CD4-positive, alpha-beta memory T cell (primary cell): ENCODE results near the gene THTPA. TPM values are rescaled to one million over a fixed set of nuclear protein-coding genes. Genes with fewer than 3 reads are reported as not detected.
A peak's percentile ranks its signal among the peaks of the same experiment; 100 is the strongest.

ENCODE experiments used
- CTCF ChIA-PET: fragments of 350-600 bp; sonication (Branson Sonifier 250); formaldehyde crosslinking; loops from one replicate; lab custom pipeline; 2021; ENCODE audit warnings: inconsistent platforms; ENCODE audit not compliant: partially characterized antibody; lab: Charles Lee
- POLR2A ChIA-PET: fragments of 350-600 bp; sonication (Branson Sonifier 250); formaldehyde crosslinking; loops from one replicate; lab custom pipeline; 2021; ENCODE audit not compliant: partially characterized antibody; lab: Charles Lee
- DNase-seq, 5 donors: peaks; one replicate each; pipeline versions ENCODE4 v3.0.0 to v3.0.0-alpha.2; 2020 to 2022; ENCODE audit warnings: mixed read lengths in 1 of 5
- H3K27ac ChIP-seq: one replicate; pipeline ENCODE4 v1.7.0; 2013; ENCODE audit warnings: low read depth, low read length
- H3K27me3 ChIP-seq: 2 replicates; pipeline ENCODE4 v1.7.0; 2013; ENCODE audit warnings: mild to moderate bottlenecking, low read length, moderate library complexity; ENCODE audit not compliant: insufficient read depth
- H3K36me3 ChIP-seq: 2 replicates; pipeline ENCODE4 v1.7.0; 2013; ENCODE audit warnings: mild to moderate bottlenecking, low read length, moderate library complexity; ENCODE audit not compliant: insufficient read depth
- H3K4me1 ChIP-seq: 2 replicates; pipeline ENCODE4 v1.7.0; 2013; ENCODE audit warnings: mild to moderate bottlenecking, low read length, moderate library complexity; ENCODE audit not compliant: insufficient read depth
- H3K4me3 ChIP-seq, 2 donors: one replicate each; pipeline ENCODE4 v1.7.0; 2013; ENCODE audit warnings: low read length in 2 of 2, mild to moderate bottlenecking in 1 of 2
- H3K9me3 ChIP-seq, 2 donors: one replicate each; pipeline ENCODE4 v1.7.0; 2013; ENCODE audit warnings: low read length in 2 of 2, control low read depth in 1 of 2; ENCODE audit not compliant: control insufficient read depth in 1 of 2
- H3K27ac Mint-ChIP-seq, 7 donors: one replicate each; pipeline ENCODE4 v1.8.0; 2020 to 2021; ENCODE audit warnings: mixed read lengths in 7 of 7, mild to moderate bottlenecking in 6 of 7, inconsistent platforms in 3 of 7, moderate library complexity in 3 of 7
- H3K27me3 Mint-ChIP-seq, 2 donors: one replicate each; pipeline ENCODE4 v1.8.0; 2020 to 2021; ENCODE audit warnings: mixed read lengths in 2 of 2
- H3K36me3 Mint-ChIP-seq, 2 donors: one replicate each; pipeline ENCODE4 v1.8.0; 2020 to 2021; ENCODE audit warnings: mixed read lengths in 2 of 2, inconsistent platforms in 1 of 2, mild to moderate bottlenecking in 1 of 2
- H3K4me1 Mint-ChIP-seq, 4 donors: one replicate each; pipeline ENCODE4 v1.8.0; 2020 to 2021; ENCODE audit warnings: mixed read lengths in 4 of 4, mild to moderate bottlenecking in 1 of 4
- H3K4me3 Mint-ChIP-seq, 8 donors: one replicate each; pipeline ENCODE4 v1.8.0; 2020 to 2021; ENCODE audit warnings: mixed read lengths in 8 of 8, mild to moderate bottlenecking in 7 of 8, moderate library complexity in 6 of 8, inconsistent platforms in 3 of 8
- H3K9me3 Mint-ChIP-seq, 8 donors: one replicate each; pipeline ENCODE4 v1.8.0; 2020 to 2021; ENCODE audit warnings: mixed read lengths in 8 of 8, mild to moderate bottlenecking in 5 of 8, inconsistent platforms in 3 of 8, moderate library complexity in 1 of 8
- intact Hi-C: fragments of 100-400 bp; cut with micrococcal nuclease; formaldehyde crosslinking; loops from one replicate; pipeline ENCODE4 v1.15.1; 2023
- polyA plus RNA-seq, 2 donors: library from polyadenylated mRNA; unstranded; fragments of 300-500 nt; fragmentation: Illumina TruSeq; gene quantifications; one replicate each; pipeline ENCODE4 v1.2.3, GENCODE V29; 2021
- total RNA-seq, 2 experiments: library from RNA; stranded (reverse); gene quantifications; one replicate each; pipeline ENCODE4 v1.2.3, GENCODE V29; 2021

Gene THTPA
- total and polyA plus RNA-seq, 4 experiments from 2014 or later: 10.9 to 26.2 (median 20.6) TPM

DNA sequence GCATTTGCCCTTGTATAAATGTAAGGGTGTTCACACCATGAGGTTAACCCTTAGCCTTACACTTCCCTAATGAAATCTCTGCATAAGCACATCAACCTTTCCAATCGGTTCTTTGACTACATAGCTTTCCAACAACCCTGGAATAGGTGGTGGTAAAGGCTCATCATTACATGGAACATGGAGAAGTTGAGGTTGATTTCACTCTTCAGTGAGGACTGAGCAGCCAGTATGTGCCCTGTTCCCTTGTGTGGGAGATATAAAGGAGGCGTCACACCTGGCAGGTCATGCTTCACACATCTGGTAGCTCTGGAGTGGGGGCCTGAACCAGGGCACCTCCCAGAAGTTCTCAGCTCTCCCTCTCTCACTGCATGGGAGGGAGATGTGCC is 44.2 kb downstream of the THTPA start:
- peaks cover 0 to 11% of the 10 kb centered on the region in 2 donors for H3K36me3 Mint-ChIP-seq
- no peaks in the 10 kb centered on the region for H3K36me3 ChIP-seq
- CTCF ChIA-PET: interaction anchor here (2.5 to 3.0 kb wide), 3 partner anchors 11 to 32 kb away, joined by 7 to 10 read pairs (median 9); no protein-coding TSS in a partner anchor
- H3K27me3 Mint-ChIP-seq: no peaks in the 10 kb centered on the region
- no peak overlapping the region for H3K4me3 ChIP-seq
- peak overlapping the region in 1 of 7 donors; percentile 14 for H3K27ac Mint-ChIP-seq
- H3K27ac ChIP-seq: no peak overlapping the region
- DNase-seq: no peak
- no peaks in the 10 kb centered on the region for H3K9me3 ChIP-seq
- POLR2A ChIA-PET: no interaction called here
- no peaks in the 10 kb centered on the region for H3K4me1 ChIP-seq
- intact Hi-C loops: no loop called here
- no peak overlapping the region for H3K4me3 Mint-ChIP-seq
- H3K4me1 Mint-ChIP-seq: no peaks in the 10 kb centered on the region
- H3K27me3 ChIP-seq: no peaks in the 10 kb centered on the region
- peaks cover 0 to 15% (median 4%) of the 10 kb centered on the region in 8 donors for H3K9me3 Mint-ChIP-seq

DNA sequence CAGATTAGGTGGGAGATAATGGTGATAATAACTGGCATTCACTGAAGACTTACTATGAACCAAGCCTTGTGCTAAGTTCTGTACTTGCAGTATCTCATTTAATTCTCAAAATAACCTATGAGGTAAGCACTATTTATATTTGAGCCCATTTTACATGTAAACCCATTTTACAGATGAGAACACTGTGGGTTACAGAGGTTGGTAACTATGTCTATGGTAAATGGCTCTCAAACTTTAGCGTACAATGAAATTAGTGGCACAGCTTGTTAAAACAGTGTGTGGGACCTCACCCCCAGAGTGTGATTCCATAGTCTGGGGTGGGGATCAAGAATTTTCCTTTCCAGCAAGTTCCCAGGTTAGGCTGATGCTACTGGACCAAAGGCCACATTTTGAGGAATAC is 44.7 kb downstream of the THTPA start:
- ChIA-PET POLR2A (no interaction called here), CTCF (interaction anchor here (1.0 to 3.0 kb wide), 4 partner anchors 10 to 310 kb away, joined by 3 to 10 read pairs (median 8); no protein-coding TSS in a partner anchor)
- no peaks in the 10 kb centered on the region for H3K27me3 Mint-ChIP-seq
- H3K36me3 ChIP-seq: no peaks in the 10 kb centered on the region
- H3K4me1 ChIP-seq: no peaks in the 10 kb centered on the region
- intact Hi-C loops: no loop called here
- H3K36me3 Mint-ChIP-seq: peaks cover 0 to 11% of the 10 kb centered on the region in 2 donors
- no peak overlapping the region for H3K4me3 Mint-ChIP-seq
- H3K9me3 Mint-ChIP-seq: peaks cover 0 to 15% (median 4%) of the 10 kb centered on the region in 8 donors
- peaks cover 0 to 4% (median 2%) of the 10 kb centered on the region in 4 donors for H3K4me1 Mint-ChIP-seq
- H3K4me3 ChIP-seq: no peak overlapping the region
- H3K27ac ChIP-seq: no peak overlapping the region
- no peak overlapping the region for H3K27ac Mint-ChIP-seq
- H3K9me3 ChIP-seq: no peaks in the 10 kb centered on the region
- H3K27me3 ChIP-seq: no peaks in the 10 kb centered on the region
- DNase-seq: no peak

DNA sequence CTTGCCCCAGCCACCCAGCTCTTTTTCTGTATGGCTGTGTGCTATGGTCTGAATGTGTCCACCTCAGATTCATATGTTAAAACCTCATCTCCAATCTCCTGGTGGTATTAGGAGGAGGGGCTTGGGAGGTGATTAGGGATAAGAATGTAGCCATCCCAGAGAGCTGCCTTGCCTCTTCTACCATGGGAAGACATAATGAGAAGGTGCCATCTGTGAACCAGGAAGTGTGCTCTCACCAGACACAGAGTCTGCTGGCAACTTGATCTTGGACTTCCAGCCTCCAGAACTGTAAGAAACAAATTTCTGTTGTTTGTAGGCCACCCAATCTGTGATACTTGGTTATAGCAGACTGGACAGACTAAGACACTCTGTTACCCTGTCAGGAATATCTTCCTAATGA is 45.4 kb downstream of the THTPA start:
- intact Hi-C loops: no loop called here
- no peaks in the 10 kb centered on the region for H3K27me3 ChIP-seq
- no peak overlapping the region for H3K27ac Mint-ChIP-seq
- no peak for DNase-seq
- peaks cover 1 to 5% (median 2%) of the 10 kb centered on the region in 4 donors for H3K4me1 Mint-ChIP-seq
- H3K4me3 ChIP-seq: no peak overlapping the region
- POLR2A ChIA-PET: no interaction called here
- no peaks in the 10 kb centered on the region for H3K9me3 ChIP-seq
- H3K36me3 Mint-ChIP-seq: peaks cover 0 to 11% of the 10 kb centered on the region in 2 donors
- no peak overlapping the region for H3K27ac ChIP-seq
- no peaks in the 10 kb centered on the region for H3K27me3 Mint-ChIP-seq
- H3K9me3 Mint-ChIP-seq: peaks cover 0 to 15% (median 4%) of the 10 kb centered on the region in 8 donors
- H3K4me3 Mint-ChIP-seq: no peak overlapping the region
- no peaks in the 10 kb centered on the region for H3K36me3 ChIP-seq
- H3K4me1 ChIP-seq: no peaks in the 10 kb centered on the region
- CTCF ChIA-PET: interaction anchor here (1.0 to 3.0 kb wide), 4 partner anchors 10 to 309 kb away, joined by 3 to 10 read pairs (median 8); no protein-coding TSS in a partner anchor

DNA sequence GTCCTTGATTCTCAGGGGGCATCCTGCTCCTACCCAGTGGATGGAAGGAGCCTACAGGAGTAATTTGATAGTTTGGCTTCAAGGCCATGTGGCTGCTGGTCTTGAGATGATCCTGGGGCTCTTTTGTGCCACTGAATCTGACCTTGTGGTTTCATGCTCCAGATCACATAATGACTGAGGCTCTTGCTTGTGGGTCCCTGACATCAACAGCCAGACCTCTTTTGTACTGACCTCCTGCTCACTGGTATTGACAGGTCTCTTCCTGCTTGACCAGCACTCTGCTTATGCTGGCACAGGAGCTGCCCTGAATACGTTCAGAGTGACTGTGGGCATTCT is 45.7 kb downstream of the THTPA start:
- Histone ChIP-seq H3K9me3 (no peaks in the 10 kb centered on the region), H3K36me3 (no peaks in the 10 kb centered on the region), H3K27me3 (no peaks in the 10 kb centered on the region), H3K27ac (no peak overlapping the region), H3K4me3 (no peak overlapping the region), H3K4me1 (no peaks in the 10 kb centered on the region)
- DNase-seq: no peak
- peaks cover 0 to 2% of the 10 kb centered on the region in 2 donors for H3K27me3 Mint-ChIP-seq
- peaks cover 0 to 11% of the 10 kb centered on the region in 2 donors for H3K36me3 Mint-ChIP-seq
- H3K4me3 Mint-ChIP-seq: no peak overlapping the region
- intact Hi-C loops: no loop called here
- ChIA-PET POLR2A (no interaction called here), CTCF (interaction anchor here (1.0 to 3.0 kb wide), 4 partner anchors 9 to 309 kb away, joined by 3 to 10 read pairs (median 8); no protein-coding TSS in a partner anchor)
- no peak overlapping the region for H3K27ac Mint-ChIP-seq
- peaks cover 0 to 15% (median 4%) of the 10 kb centered on the region in 8 donors for H3K9me3 Mint-ChIP-seq
- H3K4me1 Mint-ChIP-seq: peaks cover 1 to 5% (median 4%) of the 10 kb centered on the region in 4 donors

DNA sequence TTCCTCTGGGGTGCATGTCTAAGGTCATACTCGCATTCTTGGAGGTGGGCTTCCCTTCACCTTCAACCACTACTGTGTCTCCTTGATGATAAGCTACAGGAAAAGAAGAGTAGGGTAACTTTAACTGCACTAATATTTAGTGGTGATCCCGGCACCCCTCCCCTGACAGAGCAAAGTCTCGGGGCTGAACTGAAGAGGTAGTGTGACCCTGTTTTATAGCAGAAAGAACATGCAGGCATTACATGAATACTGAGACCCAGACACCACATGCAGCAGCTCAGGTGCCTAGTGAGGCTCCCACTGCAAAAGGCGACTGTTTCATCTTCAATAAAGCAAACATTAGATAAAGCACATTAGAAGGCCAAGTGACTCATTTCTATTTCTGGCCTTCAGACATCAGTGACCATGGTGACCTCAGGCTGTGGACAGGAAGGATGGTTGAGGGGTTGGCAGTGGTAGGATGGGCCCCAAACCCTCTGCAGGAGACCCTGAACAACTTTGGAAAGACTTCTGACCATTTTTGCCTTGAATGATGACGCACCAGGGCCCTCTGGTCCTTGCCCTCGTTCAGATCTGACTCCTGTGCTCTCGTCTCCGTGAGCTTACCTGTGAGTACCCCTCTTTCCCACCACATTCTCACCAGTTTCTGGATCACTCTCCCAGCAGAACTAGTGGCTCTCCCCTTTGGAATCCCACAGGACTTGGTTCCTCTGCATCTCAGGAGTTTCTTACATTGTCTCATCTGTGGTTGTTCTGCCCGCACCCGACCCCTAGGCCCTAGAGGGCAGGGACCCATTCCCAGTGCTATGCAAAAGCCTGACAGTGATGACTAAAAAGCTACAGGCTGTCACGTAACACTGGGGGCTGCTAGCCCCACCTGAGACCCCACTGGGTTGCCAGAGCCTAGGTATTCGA is 46.4 kb downstream of the THTPA start:
- H3K27ac Mint-ChIP-seq: no peak overlapping the region
- peaks cover 0 to 11% of the 10 kb centered on the region in 2 donors for H3K36me3 Mint-ChIP-seq
- peaks cover 0 to 2% of the 10 kb centered on the region in 2 donors for H3K27me3 Mint-ChIP-seq
- peaks cover 0 to 15% (median 4%) of the 10 kb centered on the region in 8 donors for H3K9me3 Mint-ChIP-seq
- no peak overlapping the region for H3K27ac ChIP-seq
- POLR2A ChIA-PET: no interaction called here
- intact Hi-C loops: no loop called here
- H3K4me3 Mint-ChIP-seq: no peak overlapping the region
- peaks cover 1 to 5% (median 4%) of the 10 kb centered on the region in 4 donors for H3K4me1 Mint-ChIP-seq
- H3K36me3 ChIP-seq: no peaks in the 10 kb centered on the region
- H3K4me1 ChIP-seq: no peaks in the 10 kb centered on the region
- H3K4me3 ChIP-seq: no peak overlapping the region
- H3K27me3 ChIP-seq: no peaks in the 10 kb centered on the region
- CTCF ChIA-PET: interaction anchor here (1.9 kb wide), 1 partner anchor 30 kb away, joined by 10 read pairs; no protein-coding TSS in a partner anchor
- no peaks in the 10 kb centered on the region for H3K9me3 ChIP-seq
- DNase-seq: no peak

DNA sequence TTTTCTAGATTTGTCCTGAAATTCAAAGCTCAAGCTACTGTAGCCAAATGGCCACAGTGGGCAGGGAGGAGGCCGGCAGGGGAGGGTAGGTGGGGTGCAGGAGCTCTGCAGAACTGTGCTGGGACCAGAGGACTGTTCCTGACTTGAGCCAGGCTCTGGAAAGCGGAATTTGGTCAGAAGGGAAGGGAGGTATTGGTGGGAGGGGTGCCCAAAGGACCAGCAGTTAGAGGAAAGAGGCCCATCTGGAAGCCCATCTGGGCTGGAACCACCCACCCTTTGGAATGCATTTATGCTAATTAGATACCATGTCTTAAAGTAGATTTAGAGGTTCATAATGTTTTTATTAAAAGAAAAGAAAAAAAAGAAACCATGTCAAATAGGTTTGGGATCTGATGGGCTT is 47.0 kb downstream of the THTPA start:
- no peaks in the 10 kb centered on the region for H3K4me1 ChIP-seq
- no peak overlapping the region for H3K27ac Mint-ChIP-seq

DNA sequence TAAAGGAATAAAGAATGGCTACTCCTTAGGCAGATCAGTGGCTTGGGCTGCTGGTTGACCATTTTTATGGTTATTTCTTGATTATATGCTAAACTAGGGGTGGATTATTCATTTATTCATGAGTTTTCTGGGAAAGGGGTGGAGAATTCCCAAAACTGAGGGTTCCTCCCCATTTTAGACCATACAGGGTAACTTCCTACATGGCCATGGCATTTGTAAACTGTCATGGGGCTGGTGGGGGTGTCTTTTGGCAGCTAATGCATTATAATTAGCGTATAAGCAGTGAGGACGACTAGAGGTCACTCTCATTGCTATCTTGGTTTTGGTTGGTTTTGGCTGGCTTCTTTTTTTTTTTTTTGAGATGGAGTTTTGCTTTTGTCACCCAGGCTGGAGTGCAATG is 48.1 kb downstream of the THTPA start:
- Histone ChIP-seq H3K36me3 (no peaks in the 10 kb centered on the region), H3K27ac (no peak overlapping the region), H3K9me3 (no peaks in the 10 kb centered on the region), H3K4me3 (no peak overlapping the region), H3K4me1 (peaks cover 4% of the 10 kb centered on the region), H3K27me3 (no peaks in the 10 kb centered on the region)
- ChIA-PET CTCF (interaction anchor here (1.5 to 1.9 kb wide), 2 partner anchors 15 to 28 kb away, joined by 5 to 10 read pairs; no protein-coding TSS in a partner anchor), POLR2A (no interaction called here)
- intact Hi-C loops: no loop called here
- H3K36me3 Mint-ChIP-seq: peaks cover 0 to 10% of the 10 kb centered on the region in 2 donors
- H3K4me3 Mint-ChIP-seq: no peak overlapping the region
- peaks cover 5 to 11% (median 9%) of the 10 kb centered on the region in 4 donors for H3K4me1 Mint-ChIP-seq
- no peak for DNase-seq
- peaks cover 0 to 2% of the 10 kb centered on the region in 2 donors for H3K27me3 Mint-ChIP-seq
- H3K9me3 Mint-ChIP-seq: peaks cover 0 to 15% (median 4%) of the 10 kb centered on the region in 8 donors
- H3K27ac Mint-ChIP-seq: no peak overlapping the region

More for the DNA sequence above, 47.0 kb downstream of the THTPA start:
- peaks cover 0 to 15% (median 4%) of the 10 kb centered on the region in 8 donors for H3K9me3 Mint-ChIP-seq
- no peak overlapping the region for H3K4me3 ChIP-seq
- H3K27me3 Mint-ChIP-seq: peaks cover 0 to 2% of the 10 kb centered on the region in 2 donors
- no peak for DNase-seq
- no peaks in the 10 kb centered on the region for H3K36me3 ChIP-seq
- H3K27ac ChIP-seq: no peak overlapping the region
- CTCF ChIA-PET: interaction anchor here (1.5 to 1.9 kb wide), 2 partner anchors 14 to 29 kb away, joined by 5 to 10 read pairs; no protein-coding TSS in a partner anchor
- no peaks in the 10 kb centered on the region for H3K9me3 ChIP-seq
- H3K36me3 Mint-ChIP-seq: peaks cover 0 to 11% of the 10 kb centered on the region in 2 donors
- peaks cover 1 to 5% (median 4%) of the 10 kb centered on the region in 4 donors for H3K4me1 Mint-ChIP-seq
- no peak overlapping the region for H3K4me3 Mint-ChIP-seq
- no peaks in the 10 kb centered on the region for H3K27me3 ChIP-seq
- intact Hi-C loops: no loop called here
- POLR2A ChIA-PET: no interaction called here
